AG04450 (cell line): ENCODE data around the gene ITPR3. TPM values are rescaled to one million over a fixed set of nuclear protein-coding genes. Genes with fewer than 3 reads are reported as not detected.
A peak's percentile ranks its signal among the peaks of the same experiment; 100 is the strongest.

Experiments used
- CTCF ChIA-PET: fragments of 300-600, 350-600 bp; formaldehyde crosslinking; extraction: SDS; loops from one replicate; lab custom pipeline; 2022; ENCODE audit warnings: antibody characterized with exemption, inconsistent platforms; lab: Charles Lee
- POLR2A ChIA-PET: fragments of 350-600 bp; formaldehyde crosslinking; extraction: SDS; loops from one replicate; lab custom pipeline; 2021; ENCODE audit warnings: antibody characterized with exemption, inconsistent platforms; lab: Yijun Ruan, JAX
- DNase-seq: peaks from one replicate; pipeline ENCODE4 v3.0.0-alpha.2; 2011; ENCODE audit warnings: low read depth, low spot score
- H3K27ac ChIP-seq: one replicate; pipeline ENCODE4 v1.5.1; 2012; ENCODE audit warnings: low read depth, low read length, control low read depth
- H3K27me3 ChIP-seq: one replicate; pipeline ENCODE4 v1.6.0; 2012; ENCODE audit warnings: low read length; ENCODE audit not compliant: control insufficient read depth, insufficient read depth
- H3K4me3 ChIP-seq: 2 replicates; pipeline ENCODE4 v1.5.1; 2011; ENCODE audit warnings: mild to moderate bottlenecking, low read depth, low read length, control low read depth
- H3K9me3 ChIP-seq: 2 replicates; pipeline ENCODE4 v1.5.1; 2012; ENCODE audit warnings: low read length; ENCODE audit not compliant: control insufficient read depth, insufficient read depth
- polyA plus RNA-seq: library from polyadenylated mRNA; depleted of rRNA; stranded (reverse); fragments of >200 nt; gene quantifications from 2 replicates; pipeline ENCODE4 v1.2.3, GENCODE V29; 2011
- TF ChIP-seq, protein P1 (sequence below): IDR thresholded peaks from 2 replicates; pipeline ENCODE4 v1.5.1; 2011; ENCODE audit warnings: low read depth, low read length, control low read depth, inconsistent platforms

Gene ITPR3
- polyA plus RNA-seq, 1 experiment: 4.4 TPM

DNA sequence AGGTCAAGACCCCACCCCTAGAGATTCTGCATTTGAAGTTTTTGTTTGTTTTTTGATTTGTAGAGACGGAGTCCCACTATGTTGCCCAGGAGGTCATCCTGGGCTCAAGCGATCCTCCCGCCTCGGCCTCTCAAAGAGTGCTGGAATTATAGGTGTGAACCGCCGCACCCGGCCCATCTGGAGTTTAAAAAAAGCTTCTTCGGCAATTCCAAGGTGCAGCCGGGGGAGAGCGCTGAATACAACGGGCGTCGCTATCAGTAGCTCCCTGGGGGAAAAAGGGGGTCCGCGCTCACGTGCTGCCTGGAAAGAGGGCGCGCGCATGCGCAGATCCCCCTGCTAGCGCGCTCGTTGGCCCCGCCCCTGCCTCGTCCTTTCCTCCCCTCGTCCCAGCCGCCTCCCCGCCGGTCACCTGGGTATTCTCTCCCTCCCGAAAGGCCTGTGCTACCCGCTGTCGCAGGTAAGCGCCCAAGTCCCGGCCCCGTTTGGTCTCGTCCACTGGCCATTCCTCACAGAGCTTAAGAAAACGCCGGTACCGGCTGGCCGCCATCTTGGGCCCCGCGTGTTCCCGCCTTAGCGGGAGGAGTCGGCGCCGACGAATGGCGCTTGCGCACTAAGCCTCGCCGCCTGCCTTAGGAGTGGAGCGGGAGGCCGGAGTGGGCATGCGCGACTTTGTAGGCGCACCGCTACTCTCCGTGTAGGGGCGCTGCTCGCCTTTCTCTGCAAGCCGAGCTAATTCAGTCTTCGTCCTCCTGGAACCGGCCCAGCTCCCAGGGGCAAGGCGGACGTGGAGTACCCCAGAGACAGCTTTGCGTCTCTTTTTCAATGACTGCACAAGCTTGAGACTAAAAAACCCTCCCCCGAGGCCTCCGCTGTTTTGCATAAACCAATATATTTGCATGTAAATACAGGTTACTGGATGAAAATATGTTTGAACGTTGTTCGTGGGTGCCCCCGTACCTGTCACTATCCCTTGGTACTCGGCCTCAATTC, 90.3 kb downstream of the ITPR3 start, which contains the start of gene UQCC2:
Gene UQCC2 (minus strand): TSS at position 561 of the 990 bp plus-strand sequence. CDS start 14 bp downstream, at position 547.
- TF ChIP-seq, protein P1, sequence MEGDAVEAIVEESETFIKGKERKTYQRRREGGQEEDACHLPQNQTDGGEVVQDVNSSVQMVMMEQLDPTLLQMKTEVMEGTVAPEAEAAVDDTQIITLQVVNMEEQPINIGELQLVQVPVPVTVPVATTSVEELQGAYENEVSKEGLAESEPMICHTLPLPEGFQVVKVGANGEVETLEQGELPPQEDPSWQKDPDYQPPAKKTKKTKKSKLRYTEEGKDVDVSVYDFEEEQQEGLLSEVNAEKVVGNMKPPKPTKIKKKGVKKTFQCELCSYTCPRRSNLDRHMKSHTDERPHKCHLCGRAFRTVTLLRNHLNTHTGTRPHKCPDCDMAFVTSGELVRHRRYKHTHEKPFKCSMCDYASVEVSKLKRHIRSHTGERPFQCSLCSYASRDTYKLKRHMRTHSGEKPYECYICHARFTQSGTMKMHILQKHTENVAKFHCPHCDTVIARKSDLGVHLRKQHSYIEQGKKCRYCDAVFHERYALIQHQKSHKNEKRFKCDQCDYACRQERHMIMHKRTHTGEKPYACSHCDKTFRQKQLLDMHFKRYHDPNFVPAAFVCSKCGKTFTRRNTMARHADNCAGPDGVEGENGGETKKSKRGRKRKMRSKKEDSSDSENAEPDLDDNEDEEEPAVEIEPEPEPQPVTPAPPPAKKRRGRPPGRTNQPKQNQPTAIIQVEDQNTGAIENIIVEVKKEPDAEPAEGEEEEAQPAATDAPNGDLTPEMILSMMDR: peak; percentile 73
- POLR2A ChIA-PET: interaction anchor here (0.7 to 1.7 kb wide), 11 partner anchors 11 to 443 kb away, joined by 3 to 12 read pairs (median 3); partner anchors contain the start of genes BAK1 and ITPR3
- no peaks in the 10 kb centered on the region for H3K9me3 ChIP-seq
- CTCF ChIA-PET: interaction anchor here (0.6 to 3.7 kb wide), 73 partner anchors 9 to 1544 kb away, joined by 3 to 51 read pairs (median 5); partner anchors contain the start of genes BAK1 and GRM4
- H3K27ac ChIP-seq: peak within 1 kb of the TSS; percentile 84
- peak; percentile 93 for DNase-seq
- peak within 1 kb of the TSS; percentile 95 for H3K4me3 ChIP-seq
- peaks cover 8% of the 10 kb centered on the region for H3K27me3 ChIP-seq

DNA sequence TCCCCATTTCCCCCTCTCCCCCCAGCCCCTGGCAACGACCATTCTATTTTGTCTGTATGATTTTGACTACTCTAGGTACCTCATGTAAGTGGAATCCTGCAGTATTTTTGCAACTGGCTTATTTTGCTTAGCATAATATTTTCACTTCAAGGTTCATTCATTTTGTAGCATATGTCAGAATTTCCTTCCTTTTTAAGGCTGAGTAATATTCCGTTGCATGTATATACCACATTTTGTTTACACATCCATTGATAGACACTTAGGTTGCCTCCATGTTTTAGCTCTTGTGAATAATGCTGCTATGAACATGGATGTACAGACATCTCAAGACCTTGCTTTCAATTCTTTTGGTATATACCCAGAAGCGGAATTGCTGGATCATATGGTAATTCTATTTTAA, 91.8 kb downstream of the ITPR3 start:
- ChIA-PET CTCF (interaction anchor here (0.6 to 1.6 kb wide), 6 partner anchors 10 to 442 kb away, joined by 3 to 6 read pairs (median 4); no protein-coding TSS in a partner anchor), POLR2A (no interaction called here)
- Histone ChIP-seq H3K9me3 (no peaks in the 10 kb centered on the region), H3K27me3 (peaks cover 8% of the 10 kb centered on the region), H3K4me3 (no peak overlapping the region), H3K27ac (no peak overlapping the region)
- DNase-seq: no peak
- TF ChIP-seq, protein P1: no peak

DNA sequence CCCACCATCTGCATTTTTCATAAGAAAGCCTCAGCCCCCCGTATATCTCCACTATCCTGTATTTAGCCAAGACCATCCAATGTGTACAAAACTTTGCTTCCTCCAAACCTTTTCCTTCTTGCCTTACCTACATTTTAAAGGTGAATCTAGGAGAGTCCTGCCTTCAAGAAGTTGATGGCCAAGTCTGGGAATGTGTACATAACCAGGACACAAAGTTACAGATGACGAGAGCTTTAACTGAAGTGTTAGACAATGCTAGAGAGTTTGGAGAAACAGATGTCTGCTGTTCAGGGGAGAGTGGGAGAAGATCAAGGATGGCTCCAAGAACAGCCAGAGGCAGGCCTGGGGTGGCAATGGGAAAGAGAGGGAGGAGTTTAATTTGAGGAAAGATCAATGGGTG, 92.7 kb downstream of the ITPR3 start:
- H3K27me3 ChIP-seq: peaks cover 11% of the 10 kb centered on the region
- no peak for DNase-seq
- POLR2A ChIA-PET: interaction anchor here (0.6 kb wide), 1 partner anchor 650 kb away, joined by 3 read pairs; no protein-coding TSS in a partner anchor
- H3K27ac ChIP-seq: no peak overlapping the region
- H3K4me3 ChIP-seq: no peak overlapping the region
- TF ChIP-seq, protein P1: no peak
- no peaks in the 10 kb centered on the region for H3K9me3 ChIP-seq
- CTCF ChIA-PET: interaction anchor here (0.8 to 1.6 kb wide), 7 partner anchors 30 to 441 kb away, joined by 3 to 6 read pairs (median 4); no protein-coding TSS in a partner anchor

DNA sequence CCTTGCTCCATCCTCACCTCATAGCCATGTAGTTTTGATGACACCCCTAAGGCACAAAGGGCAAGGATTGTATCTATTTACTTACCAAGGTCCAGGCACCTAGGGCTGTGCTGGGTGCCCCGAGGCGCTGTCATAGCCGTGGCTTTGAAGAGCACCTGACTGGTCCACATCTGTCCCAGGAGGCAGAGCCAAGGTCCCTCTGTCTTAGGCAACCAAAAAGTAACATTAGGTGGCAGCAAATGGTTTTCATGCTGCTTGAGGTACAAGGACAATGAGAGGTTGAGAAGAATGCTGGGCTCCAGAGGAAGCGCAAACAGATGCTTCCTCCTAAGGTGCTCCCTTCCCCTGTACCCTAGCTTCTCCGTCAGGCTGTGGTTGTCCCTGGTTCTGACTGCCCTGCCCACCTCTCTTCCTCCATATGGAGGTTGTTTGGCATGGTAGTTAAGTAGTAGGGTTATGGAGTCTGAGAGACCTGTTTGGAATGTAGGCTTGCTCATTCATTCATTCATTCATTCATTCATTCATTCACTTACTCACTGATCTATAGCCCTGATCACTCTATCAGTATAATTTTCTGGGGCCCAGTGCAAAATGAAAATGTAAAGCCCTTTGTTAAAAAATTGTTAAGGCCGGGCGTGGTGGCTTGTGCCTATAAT, 93.4 kb downstream of the ITPR3 start:
- TF ChIP-seq, protein P1: no peak
- no peak for DNase-seq
- Histone ChIP-seq H3K9me3 (no peaks in the 10 kb centered on the region), H3K4me3 (no peak overlapping the region), H3K27me3 (peaks cover 17% of the 10 kb centered on the region), H3K27ac (peak overlapping the region; percentile 1)
- ChIA-PET CTCF (interaction anchor here (1.0 to 1.6 kb wide), 4 partner anchors 125 to 341 kb away, joined by 3 to 6 read pairs (median 4); no protein-coding TSS in a partner anchor), POLR2A (no interaction called here)
